Measurements from ENCODE around the gene GALM. TPM values are rescaled to one million over a fixed set of nuclear protein-coding genes. Genes with fewer than 3 reads are reported as not detected.
"Not testable (repeated sequence)": the region's sequence is repeated elsewhere in the genome, so short reads cannot be mapped to it uniquely, and the experiment has no call there.

Gene GALM
- polyA plus RNA-seq, 6 donors from 2014 or later: 7.4 to 12.1 (median 10.5) TPM

- H3K27me3 Mint-ChIP-seq: no peaks in the 10 kb centered on the region
- peaks cover 0 to 7% (median 5%) of the 10 kb centered on the region in 3 donors for H3K4me1 Mint-ChIP-seq
- DNase-seq: no peak
- peak overlapping the region in 1 of 6 donors; percentile 78 for H3K27ac Mint-ChIP-seq
- H3K36me3 Mint-ChIP-seq: peaks cover 6 to 24% of the 10 kb centered on the region in 2 donors
- no peak for ATAC-seq (ENCODE audit: low read depth in 2 of 2)
- no peak overlapping the region for H3K4me3 Mint-ChIP-seq
- H3K9me3 Mint-ChIP-seq: no peaks in the 10 kb centered on the region
Measured at GRCh38 chr2:38733300-38733971, 67.5 kb downstream of the GALM start.

DNA sequence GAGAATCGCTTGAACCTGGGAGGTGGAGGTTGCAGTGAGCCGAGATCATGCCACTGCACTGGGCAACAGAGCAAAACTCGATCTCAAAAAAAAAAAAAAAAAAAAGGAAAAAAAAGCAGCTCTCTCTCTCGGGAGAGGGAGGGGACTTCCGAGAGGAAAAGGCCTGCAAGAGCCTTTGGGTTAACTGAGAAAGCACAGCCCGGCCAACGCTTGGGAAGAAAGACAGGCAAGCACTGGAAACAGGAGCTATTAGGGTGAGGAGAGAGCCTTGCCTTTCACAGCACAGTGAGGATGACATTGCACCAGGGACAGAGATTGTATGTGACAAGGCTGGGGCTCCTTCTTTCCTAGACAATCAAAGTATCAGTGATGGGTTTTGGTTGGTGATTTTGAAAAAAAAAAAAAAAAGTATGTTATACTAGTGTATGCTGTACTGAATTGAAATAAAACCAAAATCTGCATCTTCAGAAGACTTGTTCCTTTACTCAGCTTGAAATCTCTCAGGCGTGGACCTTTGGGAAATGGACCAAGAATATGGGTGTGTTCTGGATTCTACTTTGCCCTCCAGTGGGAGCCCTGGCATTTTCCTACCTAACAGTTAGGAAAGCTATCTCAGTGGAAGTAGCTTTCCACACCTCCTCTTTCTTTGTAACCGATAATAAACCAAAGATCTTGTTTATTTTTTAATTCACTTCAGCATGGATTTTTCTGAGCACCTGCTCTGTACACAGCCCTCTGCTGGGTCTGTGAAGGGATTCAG lies 68.6 kb downstream of the GALM start:
- peaks cover 6 to 31% of the 10 kb centered on the region in 2 donors for H3K36me3 Mint-ChIP-seq
- H3K27ac Mint-ChIP-seq: peak overlapping the region in 3 of 6 donors; percentile 8 to 56 (median 54)
- H3K9me3 Mint-ChIP-seq: no peaks in the 10 kb centered on the region
- no peak for DNase-seq
- H3K4me1 Mint-ChIP-seq: peaks cover 0 to 11% (median 7%) of the 10 kb centered on the region in 3 donors
- no peak overlapping the region for H3K4me3 Mint-ChIP-seq
- no peak for ATAC-seq (ENCODE audit: low read depth in 2 of 2)
- H3K27me3 Mint-ChIP-seq: no peaks in the 10 kb centered on the region

- no peak overlapping the region for H3K4me3 Mint-ChIP-seq
- DNase-seq (no peak), ATAC-seq (ENCODE audit: low read depth in 2 of 2) (no peak)
- no peaks in the 10 kb centered on the region for H3K9me3 Mint-ChIP-seq
- no peaks in the 10 kb centered on the region for H3K27me3 Mint-ChIP-seq
- H3K36me3 Mint-ChIP-seq: peaks cover 0 to 32% of the 10 kb centered on the region in 2 donors
- peak overlapping the region in 2 of 6 donors; percentile 36 to 54 for H3K27ac Mint-ChIP-seq
- H3K4me1 Mint-ChIP-seq: peaks cover 0 to 15% (median 14%) of the 10 kb centered on the region in 3 donors
Measured at GRCh38 chr2:38735999-38736320, 70.0 kb downstream of the GALM start.

DNA sequence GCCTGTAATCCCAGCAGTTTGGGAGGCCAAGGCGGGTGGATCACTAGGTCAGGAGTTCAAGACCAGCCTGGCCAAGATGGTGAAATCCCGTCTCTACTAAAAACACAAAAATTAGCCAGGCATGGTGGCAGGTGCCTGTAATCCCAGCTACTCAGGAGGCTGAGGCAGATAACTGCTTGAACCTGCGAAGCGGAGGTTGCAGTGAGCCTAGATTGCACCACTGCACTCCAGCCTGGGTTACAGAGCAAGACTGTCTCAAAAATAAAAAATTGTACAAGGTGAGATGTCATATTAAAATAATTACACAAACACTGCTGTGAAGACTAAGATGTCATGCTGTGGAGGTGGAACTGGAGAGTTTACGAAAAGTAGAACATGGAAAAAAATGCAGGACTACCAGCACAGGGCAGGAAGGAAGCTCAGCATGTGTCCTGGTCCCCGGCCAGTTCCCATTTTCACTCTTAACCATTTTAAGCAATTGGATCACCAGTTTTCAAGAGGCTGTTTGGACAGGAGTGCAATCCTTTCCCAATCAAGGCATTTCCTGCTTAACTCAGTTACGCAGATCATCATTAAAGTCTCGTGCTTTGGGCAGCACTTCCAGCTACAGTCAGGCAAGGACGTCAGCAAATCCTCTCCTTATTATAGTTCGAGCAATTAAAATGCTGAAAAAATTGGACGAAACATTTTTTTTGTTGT lies 71.2 kb downstream of the GALM start:
- H3K27ac Mint-ChIP-seq: peak overlapping the region in 2 of 6 donors; percentile 38 to 60
- peaks cover 0 to 21% (median 19%) of the 10 kb centered on the region in 3 donors for H3K4me1 Mint-ChIP-seq
- H3K4me3 Mint-ChIP-seq; ATAC-seq (ENCODE audit: low read depth in 2 of 2); DNase-seq; H3K9me3 Mint-ChIP-seq; H3K27me3 Mint-ChIP-seq: not testable (repeated sequence)
- H3K36me3 Mint-ChIP-seq: peaks cover 0 to 24% of the 10 kb centered on the region in 2 donors

GRCh38 chr2:38737925-38738324 lies 72.0 kb downstream of the GALM start:
- no peak overlapping the region for H3K4me3 Mint-ChIP-seq
- DNase-seq (no peak), ATAC-seq (ENCODE audit: low read depth in 2 of 2) (no peak)
- H3K9me3 Mint-ChIP-seq: no peaks in the 10 kb centered on the region
- H3K36me3 Mint-ChIP-seq: peaks cover 0 to 24% of the 10 kb centered on the region in 2 donors
- no peaks in the 10 kb centered on the region for H3K27me3 Mint-ChIP-seq
- peak overlapping the region in 3 of 6 donors; percentile 59 to 76 (median 61) for H3K27ac Mint-ChIP-seq
- peaks cover 0 to 21% (median 19%) of the 10 kb centered on the region in 3 donors for H3K4me1 Mint-ChIP-seq

DNA sequence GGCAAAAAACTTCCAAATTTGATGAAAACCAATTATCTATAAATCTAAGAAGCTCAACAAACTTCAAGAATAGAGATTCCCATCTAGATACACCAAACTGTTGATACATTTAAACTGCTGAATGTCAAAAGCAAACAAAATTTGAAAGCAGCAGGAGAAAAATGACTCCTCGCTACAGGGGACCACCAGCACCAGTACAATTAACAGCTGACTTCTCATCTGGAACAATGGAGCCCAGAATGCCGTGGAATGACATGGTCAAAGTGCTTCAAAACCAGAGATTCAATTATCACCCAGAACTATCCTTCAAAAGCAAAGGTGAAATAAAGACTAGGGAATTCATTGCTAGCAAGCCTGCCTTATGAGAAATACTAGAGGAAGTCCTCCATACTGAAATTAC lies 73.6 kb downstream of the GALM start:
- Mint-ChIP-seq H3K27ac (peak overlapping the region in 3 of 6 donors; percentile 70 to 92 (median 75)), H3K9me3 (no peaks in the 10 kb centered on the region), H3K27me3 (no peaks in the 10 kb centered on the region), H3K4me3 (peak overlapping the region in 1 of 8 donors; percentile 41), H3K4me1 (peaks cover 0 to 21% (median 16%) of the 10 kb centered on the region in 3 donors), H3K36me3 (peaks cover 0 to 17% of the 10 kb centered on the region in 2 donors)
- ATAC-seq (ENCODE audit: low read depth in 2 of 2) (no peak), DNase-seq (no peak)

- peak overlapping the region in 1 of 8 donors; percentile 20 for H3K4me3 Mint-ChIP-seq
- peaks cover under 1 to 17% of the 10 kb centered on the region in 2 donors for H3K36me3 Mint-ChIP-seq
- DNase-seq: peak; percentile 38
Measured at GRCh38 chr2:38740851-38741731, 75.2 kb downstream of the GALM start.

DNA sequence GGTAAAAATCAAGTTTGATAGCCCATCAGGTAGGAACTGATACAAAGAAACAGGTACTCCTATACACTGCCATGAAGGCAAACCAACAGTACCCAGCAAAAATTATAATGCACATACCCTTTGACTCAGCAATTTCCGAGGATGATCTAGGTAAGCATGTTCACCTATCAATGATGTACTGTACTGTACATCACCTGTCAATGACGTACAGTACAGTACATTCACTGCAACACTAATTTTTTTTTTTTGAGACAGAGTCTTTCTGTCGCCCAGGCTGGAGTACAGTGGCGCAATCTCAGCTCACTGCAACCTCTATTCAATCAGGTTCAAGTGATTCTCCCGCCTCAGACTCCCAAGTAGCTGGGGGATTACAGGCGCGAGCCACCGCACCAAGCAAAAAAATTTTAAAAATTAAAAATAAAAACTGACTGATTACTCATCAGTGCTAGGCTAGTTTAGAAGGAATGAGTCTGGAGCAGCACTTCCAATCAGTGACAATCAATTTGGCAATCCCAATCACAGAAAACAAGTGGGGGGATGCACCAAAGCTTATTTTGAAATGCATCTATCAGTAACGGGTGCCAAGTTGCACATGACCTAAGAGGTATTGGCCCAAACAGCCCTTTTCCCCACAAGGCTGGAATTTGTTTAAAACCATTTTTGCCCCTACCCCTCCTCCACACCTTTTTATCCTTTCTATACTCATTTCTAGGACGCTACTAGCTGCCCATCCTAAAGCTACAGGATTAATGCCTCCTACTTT lies 77.1 kb downstream of the GALM start:
- H3K9me3 Mint-ChIP-seq: no peaks in the 10 kb centered on the region
- no peaks in the 10 kb centered on the region for H3K27me3 Mint-ChIP-seq
- DNase-seq (no peak), ATAC-seq (ENCODE audit: low read depth in 2 of 2) (peak in 1 of 2 donors; percentile 22)
- H3K4me3 Mint-ChIP-seq: peak overlapping the region in 1 of 8 donors; percentile 18
- peaks cover 29 to 46% (median 32%) of the 10 kb centered on the region in 3 donors for H3K4me1 Mint-ChIP-seq
- H3K36me3 Mint-ChIP-seq: peaks cover 16 to 20% of the 10 kb centered on the region in 2 donors
- peak overlapping the region in 1 of 6 donors; percentile 28 for H3K27ac Mint-ChIP-seq

More at GRCh38 chr2:38740851-38741731, 75.2 kb downstream of the GALM start:
- Mint-ChIP-seq H3K4me1 (peaks cover 13 to 31% (median 17%) of the 10 kb centered on the region in 3 donors), H3K27me3 (no peaks in the 10 kb centered on the region), H3K27ac (peak overlapping the region; percentile 40 to 89 (median 54)), H3K9me3 (no peaks in the 10 kb centered on the region)
- peak; percentile 18 to 40 for ATAC-seq (ENCODE audit: low read depth in 2 of 2)

DNA sequence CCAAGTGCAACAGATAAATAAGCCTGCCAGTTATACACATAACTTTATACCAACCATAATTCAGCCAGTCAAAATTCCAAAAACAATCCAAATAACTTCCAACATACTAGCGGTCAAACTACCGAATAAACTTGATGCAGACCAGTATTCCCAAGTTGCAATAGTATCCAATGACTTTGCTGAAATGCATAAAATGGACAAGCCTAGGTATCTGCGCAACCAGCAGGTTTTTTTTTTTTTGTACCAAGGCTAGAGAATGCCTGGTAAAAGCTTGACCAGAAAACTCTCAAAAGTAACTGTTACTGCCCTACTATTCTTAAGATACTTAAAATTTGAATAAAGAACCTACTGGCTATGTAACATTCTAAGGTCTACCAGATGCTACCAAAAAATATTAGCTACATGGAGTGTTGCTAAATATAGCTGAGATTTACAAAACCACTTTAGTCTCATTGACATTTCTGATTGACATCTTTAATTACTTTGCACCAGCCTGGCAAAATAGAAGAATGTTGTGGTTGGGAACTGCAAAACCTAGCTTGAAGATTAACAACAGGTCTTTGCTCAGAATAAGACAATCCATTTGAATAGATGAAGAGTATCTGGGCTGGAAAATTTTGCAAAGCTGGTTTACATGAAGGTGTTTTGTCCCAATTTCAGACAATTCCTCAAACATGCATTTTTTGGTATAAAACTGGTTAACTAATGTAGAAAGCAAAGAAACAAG lies 77.9 kb downstream of the GALM start:
- no peaks in the 10 kb centered on the region for H3K27me3 Mint-ChIP-seq
- peak overlapping the region in 1 of 8 donors; percentile 18 for H3K4me3 Mint-ChIP-seq
- H3K9me3 Mint-ChIP-seq: no peaks in the 10 kb centered on the region
- peaks cover 25 to 52% (median 39%) of the 10 kb centered on the region in 3 donors for H3K4me1 Mint-ChIP-seq
- no peak for DNase-seq
- ATAC-seq (ENCODE audit: low read depth in 2 of 2): no peak
- H3K27ac Mint-ChIP-seq: peak overlapping the region in 3 of 6 donors; percentile 10 to 28 (median 11)
- peaks cover 23 to 24% of the 10 kb centered on the region in 2 donors for H3K36me3 Mint-ChIP-seq

GRCh38 chr2:38744399-38744780 lies 78.5 kb downstream of the GALM start:
- Mint-ChIP-seq H3K27me3 (no peaks in the 10 kb centered on the region), H3K36me3 (peaks cover 19 to 25% of the 10 kb centered on the region in 2 donors), H3K4me1 (peaks cover 21 to 54% (median 43%) of the 10 kb centered on the region in 3 donors), H3K4me3 (no peak overlapping the region), H3K27ac (peak overlapping the region in 1 of 6 donors; percentile 28), H3K9me3 (no peaks in the 10 kb centered on the region)
- DNase-seq: no peak
- no peak for ATAC-seq (ENCODE audit: low read depth in 2 of 2)

- DNase-seq: no peak
- Mint-ChIP-seq H3K27ac (peak overlapping the region in 3 of 6 donors; percentile 16 to 99 (median 20)), H3K27me3 (no peaks in the 10 kb centered on the region), H3K4me1 (peaks cover 23 to 58% (median 50%) of the 10 kb centered on the region in 3 donors), H3K9me3 (no peaks in the 10 kb centered on the region), H3K36me3 (peaks cover 25 to 29% of the 10 kb centered on the region in 2 donors), H3K4me3 (peak overlapping the region in 1 of 8 donors; percentile 99)
- ATAC-seq (ENCODE audit: low read depth in 2 of 2): no peak
Measured at GRCh38 chr2:38745267-38745666, 79.4 kb downstream of the GALM start.
